ENCODE data around the gene WDR88.

- no peak for TF ChIP-seq GATA3 (IDR thresholded peaks at IDR 0.05; ENCODE audit: low read depth, low read length)
- TF ChIP-seq GATA2 (IDR thresholded peaks at IDR 0.05; ENCODE audit: low read depth, low read length): no peak
Measured at GRCh38 chr19:33175156-33175782, 43.4 kb downstream of the WDR88 start.
